ENCODE results near the gene KCNJ18. TPM values are rescaled to one million over a fixed set of nuclear protein-coding genes. Genes with fewer than 3 reads are reported as not detected.
"Not testable (repeated sequence)": the region's sequence is repeated elsewhere in the genome, so short reads cannot be mapped to it uniquely, and the experiment has no call there.

The KCNJ18 gene
- polyA plus RNA-seq, 6 donors from 2014 or later, result not detected

GRCh38 chr17:21707131-21707530 is 14.8 kb downstream of the KCNJ18 start:
- not testable (repeated sequence) for H3K4me1 Mint-ChIP-seq; H3K9me3 Mint-ChIP-seq; H3K27me3 Mint-ChIP-seq; DNase-seq; ATAC-seq (ENCODE audit: low read depth in 2 of 2); H3K27ac Mint-ChIP-seq; H3K36me3 Mint-ChIP-seq; H3K4me3 Mint-ChIP-seq

GRCh38 chr17:21707711-21708611 is 15.6 kb downstream of the KCNJ18 start:
- not testable (repeated sequence) for H3K36me3 Mint-ChIP-seq; ATAC-seq (ENCODE audit: low read depth in 2 of 2); H3K9me3 Mint-ChIP-seq

GRCh38 chr17:21708612-21709535 is 16.6 kb downstream of the KCNJ18 start:
- H3K9me3 Mint-ChIP-seq; H3K27ac Mint-ChIP-seq; ATAC-seq (ENCODE audit: low read depth in 2 of 2); H3K36me3 Mint-ChIP-seq; H3K4me3 Mint-ChIP-seq; H3K27me3 Mint-ChIP-seq; DNase-seq; H3K4me1 Mint-ChIP-seq: not testable (repeated sequence)

More at GRCh38 chr17:21707711-21708611, 15.6 kb downstream of the KCNJ18 start:
- not testable (repeated sequence) for H3K27ac Mint-ChIP-seq, DNase-seq, H3K4me3 Mint-ChIP-seq, H3K27me3 Mint-ChIP-seq, H3K4me1 Mint-ChIP-seq

- H3K27me3 Mint-ChIP-seq; H3K4me3 Mint-ChIP-seq; ATAC-seq (ENCODE audit: low read depth in 2 of 2): not testable (repeated sequence)
These were observed 17.7 kb downstream of the KCNJ18 start for GRCh38 chr17:21709994-21710393.

GRCh38 chr17:21710486-21710885 is 18.2 kb downstream of the KCNJ18 start:
- DNase-seq; H3K4me1 Mint-ChIP-seq; ATAC-seq (ENCODE audit: low read depth in 2 of 2); H3K36me3 Mint-ChIP-seq; H3K4me3 Mint-ChIP-seq; H3K9me3 Mint-ChIP-seq; H3K27me3 Mint-ChIP-seq: not testable (repeated sequence)
- H3K27ac Mint-ChIP-seq, result peak overlapping the region in 1 of 6 donors; percentile 33

More at GRCh38 chr17:21709994-21710393, 17.7 kb downstream of the KCNJ18 start:
- H3K4me1 Mint-ChIP-seq, DNase-seq, H3K36me3 Mint-ChIP-seq, H3K9me3 Mint-ChIP-seq, H3K27ac Mint-ChIP-seq: not testable (repeated sequence)

GRCh38 chr17:21711182-21711581 is 18.9 kb downstream of the KCNJ18 start:
- DNase-seq (no peak), ATAC-seq (ENCODE audit: low read depth in 2 of 2) (no peak)
- Mint-ChIP-seq H3K4me3 (no peak overlapping the region), H3K27me3 (no peaks in the 10 kb centered on the region), H3K9me3 (peaks cover 0 to 6% (median 0%) of the 10 kb centered on the region in 7 donors), H3K36me3 (no peaks in the 10 kb centered on the region), H3K27ac (no peak overlapping the region), H3K4me1 (no peaks in the 10 kb centered on the region)

- H3K4me1 Mint-ChIP-seq; H3K27me3 Mint-ChIP-seq; H3K27ac Mint-ChIP-seq; H3K36me3 Mint-ChIP-seq; ATAC-seq (ENCODE audit: low read depth in 2 of 2); H3K4me3 Mint-ChIP-seq; H3K9me3 Mint-ChIP-seq; DNase-seq: not testable (repeated sequence)
These were observed 20.7 kb downstream of the KCNJ18 start for GRCh38 chr17:21713020-21713419.

GRCh38 chr17:21713631-21714030 is 21.3 kb downstream of the KCNJ18 start:
- not testable (repeated sequence) for ATAC-seq (ENCODE audit: low read depth in 2 of 2); H3K4me3 Mint-ChIP-seq; DNase-seq; H3K27ac Mint-ChIP-seq; H3K27me3 Mint-ChIP-seq; H3K4me1 Mint-ChIP-seq; H3K36me3 Mint-ChIP-seq; H3K9me3 Mint-ChIP-seq

- not testable (repeated sequence) for H3K4me1 Mint-ChIP-seq; H3K27ac Mint-ChIP-seq; H3K9me3 Mint-ChIP-seq; DNase-seq; ATAC-seq (ENCODE audit: low read depth in 2 of 2); H3K4me3 Mint-ChIP-seq; H3K27me3 Mint-ChIP-seq; H3K36me3 Mint-ChIP-seq
These were observed 22.4 kb downstream of the KCNJ18 start for GRCh38 chr17:21714676-21715075.

GRCh38 chr17:21715877-21716276 is 23.6 kb downstream of the KCNJ18 start:
- not testable (repeated sequence) for H3K36me3 Mint-ChIP-seq; DNase-seq; H3K4me1 Mint-ChIP-seq; H3K27ac Mint-ChIP-seq; ATAC-seq (ENCODE audit: low read depth in 2 of 2); H3K27me3 Mint-ChIP-seq; H3K9me3 Mint-ChIP-seq; H3K4me3 Mint-ChIP-seq

- H3K27ac Mint-ChIP-seq; H3K36me3 Mint-ChIP-seq; H3K27me3 Mint-ChIP-seq; H3K9me3 Mint-ChIP-seq; H3K4me1 Mint-ChIP-seq; ATAC-seq (ENCODE audit: low read depth in 2 of 2); DNase-seq; H3K4me3 Mint-ChIP-seq: not testable (repeated sequence)
These were observed 26.6 kb downstream of the KCNJ18 start for GRCh38 chr17:21718971-21719370.

GRCh38 chr17:21719511-21720226 is 27.3 kb downstream of the KCNJ18 start:
- H3K27me3 Mint-ChIP-seq; H3K27ac Mint-ChIP-seq; H3K4me1 Mint-ChIP-seq; H3K4me3 Mint-ChIP-seq; ATAC-seq (ENCODE audit: low read depth in 2 of 2); H3K9me3 Mint-ChIP-seq; H3K36me3 Mint-ChIP-seq; DNase-seq: not testable (repeated sequence)

- H3K4me1 Mint-ChIP-seq; H3K27ac Mint-ChIP-seq; H3K36me3 Mint-ChIP-seq; DNase-seq; H3K27me3 Mint-ChIP-seq; ATAC-seq (ENCODE audit: low read depth in 2 of 2); H3K4me3 Mint-ChIP-seq; H3K9me3 Mint-ChIP-seq: not testable (repeated sequence)
These were observed 28.2 kb downstream of the KCNJ18 start for GRCh38 chr17:21720566-21720965.
